Activated T-cell treated with anti-CD3 and anti-CD28 coated beads for 1 hour (primary cell): ENCODE data around the gene EGF.
"Not testable (repeated sequence)": the region's sequence is repeated elsewhere in the genome, so short reads cannot be mapped to it uniquely, and the experiment has no call there.

ENCODE experiments used
- DNase-seq: peaks from one replicate; pipeline ENCODE4 v3.0.0-alpha.2; 2020; ENCODE audit warnings: low read depth

The EGF gene

DNA sequence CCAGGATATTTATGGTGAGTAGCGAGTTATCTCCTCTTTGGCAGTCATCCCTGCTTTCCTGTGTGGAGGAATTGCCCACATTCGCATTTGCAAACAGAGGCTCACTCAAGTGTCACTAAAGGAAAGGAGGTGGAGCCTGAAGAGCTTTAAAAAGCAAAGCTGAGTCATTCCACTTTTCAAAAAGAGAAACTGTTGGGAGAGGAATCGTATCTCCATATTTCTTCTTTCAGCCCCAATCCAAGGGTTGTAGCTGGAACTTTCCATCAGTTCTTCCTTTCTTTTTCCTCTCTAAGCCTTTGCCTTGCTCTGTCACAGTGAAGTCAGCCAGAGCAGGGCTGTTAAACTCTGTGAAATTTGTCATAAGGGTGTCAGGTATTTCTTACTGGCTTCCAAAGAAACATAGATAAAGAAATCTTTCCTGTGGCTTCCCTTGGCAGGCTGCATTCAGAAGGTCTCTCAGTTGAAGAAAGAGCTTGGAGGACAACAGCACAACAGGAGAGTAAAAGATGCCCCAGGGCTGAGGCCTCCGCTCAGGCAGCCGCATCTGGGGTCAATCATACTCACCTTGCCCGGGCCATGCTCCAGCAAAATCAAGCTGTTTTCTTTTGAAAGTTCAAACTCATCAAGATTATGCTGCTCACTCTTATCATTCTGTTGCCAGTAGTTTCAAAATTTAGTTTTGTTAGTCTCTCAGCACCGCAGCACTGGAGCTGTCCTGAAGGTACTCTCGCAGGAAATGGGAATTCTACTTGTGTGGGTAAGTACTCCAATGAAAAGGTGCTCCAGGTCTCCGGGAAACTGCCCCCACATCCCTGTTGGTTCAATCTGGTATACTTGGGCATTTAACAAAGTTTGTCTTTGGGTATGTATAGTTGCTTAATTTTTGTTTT is at the start of gene EGF:
TSS of gene EGF (plus strand) at position 178 of the 890 bp plus-strand sequence. CDS start at position 631, 453 bp downstream.
- DNase-seq = no peak

DNA sequence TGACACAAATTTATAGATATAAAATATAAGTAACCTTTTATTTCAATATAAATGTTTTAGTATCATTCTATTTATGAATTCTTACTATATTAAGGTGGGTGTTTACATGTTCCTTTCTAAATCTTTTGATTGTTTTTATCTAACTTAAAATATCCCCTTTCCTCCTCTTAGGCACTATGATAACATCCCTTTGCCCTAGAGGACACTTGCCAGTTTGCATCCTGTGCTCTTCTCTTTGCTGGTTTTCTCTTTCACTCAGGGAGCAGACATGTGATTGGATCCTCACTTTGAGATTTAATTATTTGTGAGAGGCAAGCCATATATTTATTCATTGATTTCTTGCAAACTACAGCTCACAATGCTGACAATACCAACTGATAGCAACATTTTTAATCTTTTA is 48.5 kb upstream of the EGF start:
- no peak for DNase-seq

DNA sequence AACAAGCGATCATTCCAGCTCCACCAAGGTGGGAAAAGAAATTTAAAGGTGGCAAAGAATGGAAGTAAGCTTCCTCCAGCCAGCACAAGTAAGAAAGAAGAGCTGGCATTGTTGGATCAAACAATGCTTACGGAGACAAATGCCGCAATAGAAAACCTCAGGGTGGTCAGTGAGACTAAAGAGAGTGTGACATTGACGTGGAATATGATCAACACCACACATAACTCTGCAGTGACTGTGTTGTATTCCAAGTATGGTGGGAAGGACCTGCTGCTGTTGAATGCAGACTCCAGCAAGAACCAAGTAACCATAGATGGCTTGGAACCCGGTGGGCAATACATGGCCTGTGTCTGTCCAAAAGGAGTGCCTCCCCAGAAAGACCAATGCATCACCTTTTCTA is 42.6 kb upstream of the EGF start:
- DNase-seq = no peak

DNA sequence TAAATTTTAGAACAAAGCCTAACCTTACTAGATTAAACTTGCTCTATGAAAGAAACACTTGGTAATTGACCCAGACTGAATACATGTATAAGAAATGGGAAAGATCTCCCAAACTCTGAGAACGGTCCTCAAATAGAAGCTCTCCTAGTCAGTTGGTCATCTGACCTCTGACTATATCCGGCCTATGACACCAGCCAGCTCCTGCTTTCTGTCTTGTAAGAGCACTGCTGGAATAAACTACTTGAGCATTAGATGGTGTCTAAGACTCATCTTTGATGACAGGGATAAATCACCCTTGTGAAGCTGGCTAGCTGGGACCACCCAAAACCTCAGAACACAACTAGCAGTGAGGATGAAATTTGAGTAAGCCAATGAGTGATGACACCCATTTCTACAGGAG is 40.6 kb upstream of the EGF start:
- no peak for DNase-seq

DNA sequence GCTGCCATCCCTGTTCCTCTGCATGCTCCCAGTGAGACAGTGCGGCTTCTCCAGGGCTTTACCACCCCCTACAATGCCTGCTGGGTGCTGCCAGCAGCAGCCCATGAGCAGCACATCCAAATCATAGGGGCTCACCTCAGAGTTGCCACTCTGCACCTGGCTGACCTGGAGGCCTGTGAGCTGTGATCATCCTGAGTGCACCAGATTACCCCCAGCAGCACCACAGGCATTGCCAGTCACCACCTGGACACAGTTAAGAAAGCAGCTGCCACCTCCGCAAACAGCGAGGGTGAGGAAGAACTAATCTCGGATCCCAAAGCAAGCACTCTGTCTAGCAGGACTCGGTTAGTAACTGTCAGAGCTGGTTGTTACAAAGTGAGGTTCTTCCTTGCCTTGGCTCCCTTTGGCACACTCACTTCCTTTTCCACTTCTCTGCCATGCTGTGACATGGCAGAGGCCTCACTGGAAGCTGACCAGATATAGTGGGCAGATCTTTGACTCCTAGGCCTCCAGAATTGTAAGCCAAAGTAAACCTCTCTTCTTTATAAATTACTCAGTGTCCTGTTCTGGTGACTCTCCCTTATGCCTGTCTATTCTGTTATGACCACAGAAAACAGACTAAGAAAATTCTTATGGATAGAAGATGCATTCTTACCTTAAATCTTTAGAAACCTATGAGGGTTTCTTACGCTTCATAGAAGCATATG is 39.6 kb upstream of the EGF start:
- DNase-seq = no peak

DNA sequence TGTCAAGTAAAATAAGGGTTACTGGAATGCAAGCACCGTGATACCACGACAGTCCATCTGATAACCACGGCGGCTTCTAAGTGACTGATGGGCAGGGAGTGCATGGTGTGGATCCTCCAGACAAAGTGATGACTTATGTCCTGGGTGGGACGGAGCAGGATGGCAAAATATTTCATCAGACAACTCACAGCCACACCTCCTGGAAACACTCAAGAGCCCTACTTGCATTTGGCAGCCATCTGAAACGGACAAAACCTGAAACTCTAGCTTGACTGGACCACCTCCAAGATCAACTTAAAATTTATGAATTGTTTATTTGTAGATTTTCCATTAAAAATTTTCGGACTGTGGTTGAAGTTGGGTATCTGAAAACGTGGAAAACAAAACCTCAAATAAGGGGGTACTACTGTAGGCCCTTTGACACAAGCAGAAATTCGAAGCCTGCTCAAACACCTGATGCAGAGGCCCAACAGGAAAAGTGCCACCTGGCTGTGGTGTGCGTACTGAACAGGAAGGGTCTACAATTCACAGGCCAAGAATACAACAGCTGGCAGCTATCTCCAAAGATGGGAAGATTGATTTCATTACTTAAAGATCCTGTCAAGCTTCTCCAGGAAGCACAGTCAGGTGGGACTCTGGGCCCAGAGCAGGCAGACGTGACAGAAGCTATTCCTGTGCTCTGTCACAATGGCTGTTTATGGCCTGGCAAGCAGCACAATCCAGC is 38.7 kb upstream of the EGF start:
- no peak for DNase-seq

DNA sequence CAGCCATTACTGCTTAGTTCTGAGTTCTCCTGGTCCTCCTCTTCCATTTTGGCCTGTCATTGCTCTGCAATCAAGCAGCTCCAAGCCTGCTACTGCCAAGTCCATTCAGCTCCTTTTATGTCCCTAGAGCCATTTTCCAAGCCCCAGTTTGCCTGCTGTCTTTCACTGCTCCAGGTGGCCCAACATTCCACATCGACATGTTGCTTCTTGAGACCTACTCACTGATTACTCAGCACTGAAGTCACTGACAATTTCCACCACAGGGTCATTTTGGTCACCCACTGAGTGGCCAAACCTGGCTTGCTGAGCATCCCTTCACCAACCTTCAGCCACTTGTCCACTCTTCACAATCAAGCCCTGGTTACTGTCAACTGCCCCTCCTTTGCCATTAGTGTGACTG is 37.6 kb upstream of the EGF start:
- no peak for DNase-seq

DNA sequence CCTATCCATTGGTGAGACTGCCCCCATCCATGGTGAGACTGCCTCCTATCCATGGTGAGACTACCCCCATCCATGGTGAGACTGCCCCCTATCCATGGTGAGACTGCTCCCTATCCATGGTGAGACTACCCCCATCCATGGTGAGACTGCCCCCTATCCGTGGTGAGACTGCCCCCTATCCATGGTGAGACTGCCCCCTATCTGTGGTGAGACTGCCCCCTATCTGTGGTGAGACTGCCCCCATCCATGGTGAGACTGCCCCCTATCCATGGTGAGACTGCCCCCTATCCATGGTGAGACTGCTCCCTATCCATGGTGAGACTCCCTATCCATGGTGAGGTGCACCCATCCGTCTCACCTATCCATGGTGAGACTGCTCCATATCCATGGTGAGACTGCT is 37.1 kb upstream of the EGF start:
- DNase-seq = not testable (repeated sequence)

DNA sequence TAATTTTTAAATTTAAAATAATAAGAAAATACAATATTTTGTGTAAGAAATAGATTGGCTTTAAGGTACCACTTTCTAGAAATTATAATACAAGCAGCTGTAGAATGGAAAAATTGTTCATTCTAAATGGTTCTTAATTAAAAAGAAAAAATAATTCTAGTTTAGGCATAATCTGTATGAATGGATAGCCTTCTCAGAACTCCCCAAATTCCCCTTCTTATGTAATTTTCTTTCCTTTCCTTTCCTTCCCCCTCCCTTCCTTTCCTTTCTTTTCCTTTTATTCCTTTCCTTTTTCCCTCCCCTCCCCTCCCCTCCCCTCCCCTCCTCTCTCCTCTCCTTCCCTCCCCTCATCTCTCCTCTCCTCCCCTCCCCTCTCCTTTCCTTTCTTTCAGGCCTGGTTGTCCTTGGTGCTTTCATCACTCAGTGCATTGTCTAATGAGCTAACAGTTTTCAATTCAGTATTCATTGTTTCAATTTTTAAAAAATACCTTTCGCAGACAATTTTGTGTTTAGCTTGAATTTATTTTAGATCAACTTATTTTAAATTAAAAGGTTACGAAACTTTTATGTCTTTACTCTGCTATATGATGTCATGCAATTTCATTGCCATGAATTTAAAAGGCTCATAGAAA is 35.9 kb upstream of the EGF start:
- DNase-seq = no peak

DNA sequence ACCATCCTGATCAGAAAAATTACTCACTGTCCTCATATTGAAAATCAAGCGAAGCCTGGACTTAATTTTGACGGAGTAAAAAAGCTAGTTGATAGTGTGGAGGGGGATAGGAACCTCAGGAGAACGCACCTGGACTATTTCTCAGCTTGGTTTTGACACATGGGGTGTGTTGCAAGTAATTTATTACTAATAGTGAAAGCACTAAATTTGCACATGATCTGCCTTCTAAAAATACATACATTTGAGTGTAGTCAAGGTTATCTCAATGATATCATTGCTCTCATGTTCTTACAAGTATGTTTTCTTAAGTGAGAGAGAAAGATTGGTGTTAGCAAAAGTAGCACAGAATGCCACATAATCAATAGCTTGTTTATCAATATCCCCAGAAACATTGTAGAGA is 35.3 kb upstream of the EGF start:
- no peak for DNase-seq

DNA sequence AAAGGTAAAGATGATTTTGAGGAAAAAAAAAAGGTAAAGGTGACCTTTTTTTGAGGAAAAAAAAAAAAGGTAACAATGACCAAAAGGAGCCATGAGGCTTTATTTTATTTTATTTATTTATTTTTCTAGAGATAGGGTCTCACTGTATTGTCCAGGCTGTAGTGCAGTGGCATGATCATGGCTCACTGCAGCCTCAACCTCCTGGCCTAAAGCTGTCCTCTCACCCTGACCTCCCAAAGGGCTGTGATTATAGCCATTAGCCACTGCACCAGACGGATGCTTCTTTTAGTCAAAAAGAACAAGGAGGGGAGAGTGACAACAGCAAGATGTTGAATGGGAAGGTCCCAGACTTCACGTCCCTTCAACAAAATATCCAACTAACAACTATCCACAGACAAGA is 34.3 kb upstream of the EGF start:
- no peak for DNase-seq

DNA sequence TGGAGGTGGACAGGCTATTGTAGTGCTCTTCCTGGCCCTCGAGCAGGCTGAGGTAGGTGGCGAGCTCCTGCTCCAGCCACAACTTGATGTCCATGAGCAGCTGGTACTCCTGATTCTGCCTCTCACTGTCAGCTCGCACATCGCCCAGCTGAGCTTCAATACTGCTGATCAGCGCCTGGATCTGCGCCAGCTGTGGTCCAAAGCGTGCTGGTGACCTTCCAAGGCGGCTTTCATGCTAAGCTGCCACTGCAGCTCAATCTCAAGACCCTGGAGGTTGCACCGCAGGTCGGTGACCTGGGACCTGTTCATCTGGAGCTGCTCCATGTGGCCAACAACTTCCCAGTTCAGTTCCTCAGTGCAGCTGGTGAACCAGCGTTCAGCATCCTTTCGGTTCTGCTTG is 33.6 kb upstream of the EGF start:
- no peak for DNase-seq

DNA sequence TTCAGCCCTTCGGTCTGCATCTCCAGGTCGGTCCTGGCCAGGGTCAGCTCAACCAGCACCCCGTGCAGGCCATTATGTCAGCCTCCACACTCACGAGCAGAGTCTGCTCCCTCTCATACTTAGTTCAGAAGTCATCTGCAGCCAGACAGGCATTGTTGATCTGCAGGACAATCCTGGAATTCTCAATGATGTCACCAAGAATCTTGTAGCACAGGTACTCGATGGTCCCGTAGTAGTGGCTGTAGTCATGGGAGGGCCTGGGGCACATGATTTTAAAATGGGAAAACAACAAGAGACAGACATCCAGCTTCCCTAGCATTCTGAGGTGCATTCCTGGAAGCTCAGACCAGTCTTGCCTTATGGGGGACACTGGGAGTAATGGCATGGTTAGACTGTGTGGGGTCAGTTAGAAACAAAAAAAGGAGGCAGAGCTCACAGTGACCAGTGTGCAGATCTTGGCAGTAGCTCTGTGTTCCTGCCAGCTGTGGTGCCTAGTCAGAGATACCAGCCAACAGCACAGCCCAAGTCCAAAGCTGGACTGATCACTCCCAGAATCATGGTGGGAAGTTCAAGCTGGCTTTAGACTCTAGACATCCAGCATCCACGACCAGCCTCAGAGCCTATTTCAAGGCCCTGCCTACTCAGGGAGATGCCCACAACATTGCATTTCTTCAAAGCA is 32.9 kb upstream of the EGF start:
- DNase-seq = no peak

DNA sequence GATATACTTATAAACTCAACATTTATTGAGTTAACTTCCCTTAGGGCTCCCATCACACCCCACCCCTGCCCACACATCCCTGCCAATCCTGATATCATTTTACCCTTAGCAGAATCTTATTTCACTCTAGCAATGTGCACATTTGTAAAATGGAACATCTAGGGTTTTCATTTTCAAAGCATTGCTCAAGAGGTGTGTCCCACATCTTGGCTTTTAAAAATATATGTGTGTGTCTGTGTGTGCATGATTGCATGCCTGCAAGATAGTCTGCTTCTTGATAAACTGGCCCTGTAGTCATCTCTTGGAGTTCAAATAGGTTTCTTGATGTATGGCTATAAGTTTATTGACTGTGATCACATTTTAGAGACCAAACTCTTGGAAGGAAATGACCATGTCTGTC is 26.4 kb upstream of the EGF start:
- DNase-seq = no peak

DNA sequence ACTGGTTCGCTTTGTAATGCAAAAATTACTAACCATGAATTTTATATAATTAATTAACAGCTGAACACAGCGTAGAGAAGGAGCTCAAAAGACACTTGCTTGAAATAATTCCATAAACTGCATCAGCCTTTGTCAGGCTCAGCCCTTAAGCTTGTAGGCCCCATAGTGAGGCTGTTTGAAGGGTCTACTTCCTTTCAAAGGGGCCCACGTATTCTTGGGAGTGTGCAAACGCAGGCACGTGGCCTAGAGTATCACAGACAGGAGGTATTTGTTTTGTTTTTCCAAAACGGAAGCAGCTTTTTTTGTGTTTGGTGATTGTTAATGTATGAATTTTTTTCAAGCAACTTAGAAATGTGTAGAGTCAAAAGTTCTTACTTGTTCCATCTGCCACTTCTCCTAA is 25.6 kb upstream of the EGF start:
- no peak for DNase-seq

DNA sequence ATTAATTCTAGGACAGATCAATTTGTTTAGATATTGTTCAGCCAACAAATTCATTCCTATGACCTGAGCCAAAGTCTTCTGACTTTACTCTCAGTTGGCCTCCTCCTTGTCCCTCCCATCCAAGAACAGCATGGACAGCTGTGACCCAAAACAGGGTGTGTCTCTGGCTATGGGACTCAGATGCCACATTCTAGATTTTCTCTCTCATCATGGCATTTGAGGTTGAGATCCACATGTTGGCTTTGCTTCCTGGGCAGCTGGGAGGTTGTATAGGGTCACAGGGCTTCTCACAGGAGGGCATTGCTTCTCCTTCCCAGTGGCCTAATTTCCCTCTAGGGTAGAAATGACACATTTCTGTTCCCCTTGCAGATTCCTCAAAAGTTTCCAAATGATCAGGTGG is 22.6 kb upstream of the EGF start:
- no peak for DNase-seq

DNA sequence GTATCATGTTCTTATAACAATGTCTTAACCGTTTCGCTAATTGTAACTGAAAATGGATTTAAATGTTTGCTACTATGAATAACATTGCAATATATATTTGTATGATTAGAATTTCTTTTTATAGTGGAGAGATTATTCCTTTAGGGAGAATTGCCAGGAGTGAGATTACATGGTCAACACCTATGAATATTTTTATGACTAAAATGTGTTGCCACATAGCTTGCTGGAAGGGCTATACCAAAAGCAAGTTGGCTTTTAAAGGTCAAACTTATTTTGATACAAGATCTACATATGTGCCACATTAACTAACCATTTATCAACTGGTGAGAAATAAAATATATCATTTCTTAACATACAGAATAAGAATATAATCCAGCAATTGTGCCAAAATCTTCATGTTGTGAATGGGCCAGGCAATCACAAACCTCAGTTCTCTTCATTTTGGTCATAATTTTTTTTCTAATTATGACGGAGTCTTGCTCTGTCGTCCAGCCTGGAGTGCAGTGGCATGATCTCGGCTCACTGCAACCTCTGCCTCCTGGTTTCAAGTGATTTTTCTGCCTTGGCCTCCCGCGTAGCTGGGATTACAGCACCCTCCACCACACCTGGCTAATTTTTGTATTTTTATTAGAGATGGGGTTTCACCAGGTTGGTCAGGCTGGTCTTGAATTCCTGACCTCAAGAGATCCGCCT is 10.0 kb upstream of the EGF start:
- DNase-seq = no peak

DNA sequence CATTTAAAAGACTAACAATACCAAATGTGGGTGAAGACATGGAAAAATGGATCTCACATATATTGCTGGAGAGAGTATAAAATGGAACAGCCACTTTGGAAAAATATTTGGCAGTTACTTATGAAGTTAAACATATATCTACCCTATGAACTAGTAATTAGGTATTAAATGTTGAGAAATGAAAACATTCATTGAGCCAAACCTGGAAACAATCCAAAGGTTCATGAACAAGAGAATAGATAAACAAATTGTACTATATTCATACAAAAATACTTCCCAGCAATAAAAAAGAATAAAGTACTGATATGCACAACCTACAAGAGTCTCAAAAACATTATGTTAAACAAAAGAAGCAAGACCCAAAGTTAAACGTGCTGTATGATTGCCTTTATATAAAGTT is 4.0 kb upstream of the EGF start:
- DNase-seq = no peak

DNA sequence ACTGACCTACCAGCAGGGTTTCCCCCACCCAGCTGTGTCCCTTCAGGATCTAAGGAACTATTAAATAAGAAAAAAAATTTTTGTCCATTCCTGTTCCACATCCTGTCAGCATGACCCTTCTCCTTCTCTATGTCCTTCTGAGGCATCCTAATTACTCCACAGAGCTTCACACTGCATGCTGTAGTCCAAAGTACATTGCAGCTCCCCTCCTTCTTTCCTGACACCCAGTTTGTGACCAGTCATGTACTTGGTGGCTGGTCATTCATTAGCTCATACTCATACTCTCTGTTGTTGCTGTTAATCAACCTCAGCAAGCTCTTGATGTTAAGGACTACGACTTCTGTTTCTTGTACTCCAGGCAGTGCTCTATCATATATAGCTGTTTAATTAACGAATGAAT is 2.4 kb upstream of the EGF start:
- no peak for DNase-seq

DNA sequence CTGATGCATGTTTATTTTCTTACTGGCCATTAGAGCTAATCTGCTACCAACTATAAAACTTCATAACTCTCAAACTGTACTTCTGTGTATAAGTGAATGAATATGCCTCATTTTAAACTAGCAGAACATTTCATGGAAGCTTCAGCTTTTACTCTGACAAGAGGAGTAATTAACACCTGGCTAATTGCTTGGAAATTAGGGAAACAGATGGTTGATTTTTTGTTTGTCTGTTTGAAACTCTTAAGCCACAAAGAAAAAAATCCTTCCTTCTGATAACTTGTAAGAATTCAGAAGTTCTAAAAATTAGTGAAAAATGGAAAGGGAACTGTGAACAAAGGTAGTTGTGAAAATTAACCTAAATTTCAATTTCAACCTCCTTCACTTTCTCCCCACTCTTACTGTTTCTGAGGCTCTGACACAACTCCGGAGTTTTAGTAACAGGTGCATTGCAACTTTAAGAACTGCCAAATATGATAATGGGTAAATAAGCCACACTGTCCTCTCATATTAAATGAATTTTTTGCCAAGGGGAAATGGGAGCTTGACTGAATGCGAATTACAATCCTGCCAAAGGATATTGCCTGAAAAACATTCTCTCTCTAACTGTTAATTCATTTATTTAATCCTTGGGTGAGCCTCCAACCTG is 1.0 kb downstream of the EGF start:
- DNase-seq = no peak

DNA sequence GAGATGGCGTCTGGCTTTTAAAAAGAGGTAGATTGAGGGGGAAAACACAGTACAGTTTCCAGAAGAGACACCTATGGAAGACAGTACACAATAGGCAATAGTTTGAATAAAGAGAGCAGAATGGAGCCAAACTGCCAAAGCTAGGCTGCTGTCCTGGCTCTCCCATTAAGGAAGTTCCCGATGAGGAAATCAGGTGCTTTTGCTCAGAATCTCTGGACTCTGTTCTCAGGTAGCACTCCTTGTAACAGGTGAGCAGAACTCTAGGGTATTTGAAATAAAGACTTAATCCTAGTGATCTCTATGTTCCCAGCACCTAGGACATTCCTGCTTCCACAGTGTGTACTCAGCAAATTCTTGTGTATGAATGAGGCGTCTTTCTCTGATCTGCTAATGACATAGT is 1.6 kb downstream of the EGF start:
- no peak for DNase-seq
